MM.1S (cell line): ENCODE results near the gene RASAL2.

Source experiments
- CTCF ChIP-seq: fragments of 300-600 bp; sonication (generic); IDR thresholded peaks from 2 replicates; pipeline ENCODE4 v1.5.1; 2016; ENCODE audit warnings: antibody characterized with exemption, low read length, mixed read lengths
- EZH2 ChIP-seq: fragments of 300-600 bp; sonication (generic); optimal IDR thresholded peaks from 2 replicates; pipeline ENCODE3; 2017; ENCODE audit warnings: low read depth, mild to moderate bottlenecking, antibody characterized with exemption, low read length, mixed read lengths

GRCh38 chr1:178495741-178496409, 402.0 kb downstream of the RASAL2 start:
- TF ChIP-seq CTCF (no peak), EZH2 (no peak)
